H1 (cell line): ENCODE measurements around the gene PLEKHG5. TPM values are rescaled to one million over a fixed set of nuclear protein-coding genes. Genes with fewer than 3 reads are reported as not detected.
A peak's percentile ranks its signal among the peaks of the same experiment; 100 is the strongest.

Experiments
- CTCF ChIA-PET: fragments of 300-600 bp; sonication (Branson Sonifier 250); formaldehyde crosslinking; loops from one replicate; lab custom pipeline; 2021; ENCODE audit not compliant: partially characterized antibody; lab: Charles Lee
- POLR2A ChIA-PET: fragments of 300-600 bp; sonication (Branson Sonifier 250); formaldehyde crosslinking; loops from one replicate; lab custom pipeline; 2021; ENCODE audit warnings: inconsistent platforms; ENCODE audit not compliant: partially characterized antibody; lab: Charles Lee
- DNase-seq, 2 experiments: peaks; one replicate each; pipeline versions ENCODE4 v3.0.0 to v3.0.0-alpha.2; 2010 to 2022; ENCODE audit warnings: low spot score in 2 of 2, low read depth in 1 of 2, mixed read lengths in 1 of 2
- FAIRE-seq: peaks from 2 replicates; lab custom pipeline; 2011; peaks lifted over from hg19 to GRCh38; lab: Jason Lieb, UNC
- H2AFZ ChIP-seq: 2 replicates; pipeline ENCODE4 v1.8.1; 2012; ENCODE audit warnings: low read length, inconsistent platforms
- H2AK5ac ChIP-seq: 2 replicates; pipeline ENCODE4 v1.6.1; 2013; ENCODE audit warnings: low read depth, low read length
- H2BK120ac ChIP-seq: replicated peaks from 2 replicates; pipeline ENCODE3; 2013; ENCODE audit warnings: low read depth, low read length, inconsistent platforms
- H2BK12ac ChIP-seq: 2 replicates; pipeline ENCODE4 v1.6.1; 2013; ENCODE audit warnings: low read depth, low read length
- H2BK15ac ChIP-seq: 2 replicates; pipeline ENCODE4 v1.6.1; 2013; ENCODE audit warnings: low read length
- H2BK20ac ChIP-seq: 2 replicates; pipeline ENCODE4 v1.6.1; 2013; ENCODE audit warnings: low read length
- H2BK5ac ChIP-seq: 2 replicates; pipeline ENCODE4 v1.6.1; 2013; ENCODE audit warnings: low read depth, low read length
- H3K14ac ChIP-seq: 2 replicates; pipeline ENCODE4 v1.6.1; 2013; ENCODE audit warnings: inconsistent platforms; ENCODE audit not compliant: insufficient read length
- H3K18ac ChIP-seq: 2 replicates; pipeline ENCODE4 v1.6.1; 2013; ENCODE audit warnings: low read length; ENCODE audit errors: extremely low read depth
- H3K23ac ChIP-seq: 2 replicates; pipeline ENCODE4 v1.6.1; 2013; ENCODE audit warnings: inconsistent platforms; ENCODE audit not compliant: insufficient read length
- H3K23me2 ChIP-seq: 2 replicates; pipeline ENCODE4 v1.6.1; 2013; ENCODE audit warnings: low read depth, low read length
- H3K27ac ChIP-seq: 2 replicates; pipeline ENCODE4 v1.6.1; 2011; ENCODE audit warnings: low read depth, low read length, inconsistent platforms
- H3K27me3 ChIP-seq, 4 experiments: replicated peaks in 1 of 4; 1 replicate in 1 of 4; 2 replicates in 3 of 4; pipeline versions ENCODE4 v1.6.1 to v1.8.1; 2011 to 2013; ENCODE audit warnings: low read length in 3 of 4, mild to moderate bottlenecking in 3 of 4, inconsistent platforms in 2 of 4, mixed read lengths in 2 of 4, moderate library complexity in 1 of 4; ENCODE audit not compliant: control insufficient read depth in 3 of 4, insufficient read depth in 3 of 4; ENCODE audit errors: extremely low read depth in 1 of 4
- H3K36me3 ChIP-seq, 4 experiments: 2 replicates each; pipeline versions ENCODE4 v1.6.1 to v1.8.1; 2011 to 2013; ENCODE audit warnings: mild to moderate bottlenecking in 4 of 4, low read length in 3 of 4, moderate library complexity in 2 of 4, control low read depth in 1 of 4, inconsistent platforms in 1 of 4; ENCODE audit not compliant: insufficient read depth in 4 of 4, control insufficient read depth in 2 of 4
- H3K4ac ChIP-seq: replicated peaks from 2 replicates; pipeline ENCODE3; 2013; ENCODE audit warnings: low read length, low read depth, mixed read lengths, inconsistent platforms; ENCODE audit not compliant: insufficient read length
- H3K4me1 ChIP-seq, 4 experiments: replicated peaks in 1 of 4; 1 replicate in 1 of 4; 2 replicates in 3 of 4; pipeline versions ENCODE4 v1.6.1 to v1.8.1; 2011 to 2013; ENCODE audit warnings: low read length in 3 of 4, inconsistent platforms in 2 of 4, mixed read lengths in 1 of 4; ENCODE audit not compliant: insufficient read depth in 4 of 4, control insufficient read depth in 3 of 4
- H3K4me2 ChIP-seq, 2 experiments: 2 replicates each; pipeline versions ENCODE4 v1.6.1 to v1.8.1; 2011 to 2013; ENCODE audit warnings: low read depth in 2 of 2, low read length in 2 of 2, control low read depth in 1 of 2, inconsistent platforms in 1 of 2, mild to moderate bottlenecking in 1 of 2; ENCODE audit not compliant: insufficient read depth in 1 of 2
- H3K4me3 ChIP-seq, 4 experiments: fragments of 200-600, 300-600 bp in 1 of 4; sonication (generic), shearing (Covaris generic), sonication (Bioruptor Twin) in 1 of 4; 2 replicates each; pipeline versions ENCODE4 v1.5.1 to v1.8.1; 2011 to 2016; ENCODE audit warnings: low read length in 4 of 4, low read depth in 3 of 4, control low read depth in 2 of 4, inconsistent platforms in 2 of 4, mild to moderate bottlenecking in 2 of 4, mixed read lengths in 1 of 4, moderate library complexity in 1 of 4; ENCODE audit not compliant: insufficient read depth in 2 of 4; ENCODE audit errors: extremely low read depth in 1 of 4
- H3K56ac ChIP-seq: replicated peaks from 2 replicates; pipeline ENCODE3; 2013; ENCODE audit warnings: low read depth, mild to moderate bottlenecking, mixed read lengths, low read length, inconsistent platforms; ENCODE audit not compliant: insufficient read length
- H3K79me1 ChIP-seq: 2 replicates; pipeline ENCODE4 v1.6.1; 2013; ENCODE audit warnings: low read depth, low read length, control low read depth
- H3K79me2 ChIP-seq, 2 experiments: 2 replicates each; pipeline versions ENCODE4 v1.6.1 to v1.8.1; 2012 to 2013; ENCODE audit warnings: low read length in 2 of 2, mild to moderate bottlenecking in 2 of 2, inconsistent platforms in 1 of 2; ENCODE audit not compliant: insufficient read depth in 2 of 2, control insufficient read depth in 1 of 2
- H3K9ac ChIP-seq, 4 experiments: replicated peaks in 1 of 4; 1 replicate in 1 of 4; 2 replicates in 3 of 4; pipeline versions ENCODE4 v1.6.1 to v1.8.1; 2011 to 2013; ENCODE audit warnings: low read depth in 3 of 4, low read length in 3 of 4, control low read depth in 2 of 4, mild to moderate bottlenecking in 2 of 4, moderate library complexity in 2 of 4, inconsistent platforms in 1 of 4; ENCODE audit errors: extremely low read depth in 1 of 4
- H3K9me3 ChIP-seq, 2 experiments: 2 replicates each; pipeline versions ENCODE4 v1.6.1 to v1.8.1; 2012 to 2013; ENCODE audit warnings: mild to moderate bottlenecking in 2 of 2, moderate library complexity in 2 of 2, control low read depth in 1 of 2, inconsistent platforms in 1 of 2, low read depth in 1 of 2, low read length in 1 of 2, mixed read lengths in 1 of 2; ENCODE audit not compliant: insufficient read depth in 2 of 2
- H4K20me1 ChIP-seq, 2 experiments: replicated peaks in 1 of 2; 2 replicates each; pipeline versions ENCODE3 to v1.8.1; 2011 to 2013; ENCODE audit warnings: inconsistent platforms in 2 of 2, low read length in 2 of 2, mild to moderate bottlenecking in 1 of 2; ENCODE audit not compliant: insufficient read depth in 2 of 2, control insufficient read depth in 1 of 2
- H4K5ac ChIP-seq: 2 replicates; pipeline ENCODE4 v1.6.1; 2013; ENCODE audit warnings: low read length, low read depth, mixed read lengths, inconsistent platforms; ENCODE audit not compliant: insufficient read length
- H4K8ac ChIP-seq: 2 replicates; pipeline ENCODE4 v1.8.0; 2013; ENCODE audit warnings: mild to moderate bottlenecking, moderate library complexity, low read length, inconsistent platforms; ENCODE audit not compliant: insufficient read depth; ENCODE audit errors: extremely low read depth
- H4K91ac ChIP-seq: replicated peaks from 2 replicates; pipeline ENCODE3; 2013; ENCODE audit warnings: low read length, mixed read lengths, inconsistent platforms; ENCODE audit not compliant: insufficient read length
- GTF2F1 ChIP-seq: IDR thresholded peaks from 2 replicates; pipeline ENCODE4 v1.6.1; 2012; ENCODE audit warnings: low read depth, low read length, improper control_type of control experiment, borderline replicate concordance
- NANOG ChIP-seq: IDR thresholded peaks from 2 replicates; pipeline ENCODE4 v1.6.1; 2011; ENCODE audit warnings: low read length, low read depth, mild to moderate bottlenecking, inconsistent platforms; ENCODE audit not compliant: insufficient read depth, poor library complexity, severe bottlenecking
- RBBP5 ChIP-seq: IDR thresholded peaks from 2 replicates; pipeline ENCODE4 v1.7.1; 2012; ENCODE audit warnings: low read depth, mild to moderate bottlenecking, inconsistent platforms, low read length, moderate library complexity, borderline replicate concordance
- RFX5 ChIP-seq: IDR thresholded peaks from 2 replicates; pipeline ENCODE4 v1.6.1; 2011; ENCODE audit warnings: low read depth, low read length, improper control_type of control experiment, borderline replicate concordance
- SIX5 ChIP-seq: IDR thresholded peaks from 2 replicates; pipeline ENCODE4 v1.6.1; 2011; ENCODE audit warnings: mild to moderate bottlenecking, low read depth, low read length
- whole genome bisulfite sequencing, 2 experiments: shearing (Covaris generic) in 1 of 2; methylation state at CpG; one replicate each; pipeline versions ENCODE4 v1.1.6 to v1.1.7; 2013 to 2015; ENCODE audit warnings: low lambda C conversion rate in 2 of 2, mixed read lengths in 2 of 2, inconsistent platforms in 1 of 2, low coverage in 1 of 2, missing lambda C conversion rate in 1 of 2; ENCODE audit not compliant: insufficient replicate concordance in 2 of 2, insufficient coverage in 1 of 2, insufficient read length in 1 of 2; ENCODE audit errors: extremely low coverage in 1 of 2, missing lambda C conversion rate in 1 of 2; 5-methylcytosine and 5-hydroxymethylcytosine counted together
- polyA plus RNA-seq, 7 experiments: library from polyadenylated mRNA; depleted of rRNA in 3 of 7; stranded (reverse) in 5 of 7; unstranded in 2 of 7; fragments of >200 nt in 5 of 7; fragments of 200-250 nt in 2 of 7; gene quantifications; 1 replicate in 5 of 7; 2 replicates in 1 of 7; 4 replicates in 1 of 7; pipeline versions ENCODE4 v1.2.1 to v1.2.3, GENCODE V29; 2011 to 2013; ENCODE audit warnings: missing spikeins in 2 of 7, mixed read lengths in 2 of 7
- total RNA-seq: library from RNA; stranded (reverse); fragmentation: NEBNext Ultra II Directional; extraction: Animal tissue kit (Norgen Biotek cat#: 25700); gene quantifications from 2 replicates; pipeline ENCODE4 v1.2.1, GENCODE V29; 2021
- TF ChIP-seq, protein P1 (sequence below): IDR thresholded peaks from 2 replicates; pipeline ENCODE4 v1.6.1; 2012; ENCODE audit warnings: low read length, inconsistent platforms

PLEKHG5 gene
- total and polyA plus RNA-seq, 2 of the 8 experiments (the other 6 are each of a cell fraction or from before 2014, with no cell fraction given): 10.4 to 13.8 TPM

DNA sequence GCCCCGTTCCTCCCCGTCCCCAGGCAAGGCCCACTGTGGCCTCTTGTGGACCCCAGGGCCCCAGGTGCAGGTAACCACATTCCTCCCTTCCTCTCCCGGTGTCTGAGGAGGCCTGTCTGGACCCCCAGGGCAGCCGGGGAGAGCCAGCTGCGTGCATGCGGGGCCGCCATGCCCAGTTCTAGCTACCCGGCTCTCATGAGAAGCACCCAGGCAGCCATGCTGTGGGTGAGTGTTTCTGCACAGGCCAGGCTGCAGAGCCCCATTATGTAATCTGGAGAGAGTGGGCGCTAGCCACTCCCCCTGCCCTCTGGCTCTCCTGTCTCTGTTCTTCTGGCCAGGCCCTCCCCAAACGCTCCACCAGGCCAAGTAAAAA lies 18.4 kb upstream of the PLEKHG5 start:
- H3K4me1 ChIP-seq: no peaks in the 10 kb centered on the region; a peak in 3 of 7 replicates
- no peaks in the 10 kb centered on the region for H3K36me3 ChIP-seq
- H2BK120ac ChIP-seq: no peak overlapping the region
- no peaks in the 10 kb centered on the region; the same call in 1 of the 2 replicates for H3K79me1 ChIP-seq
- H2BK5ac ChIP-seq: no peak overlapping the region
- no peak overlapping the region for H3K14ac ChIP-seq
- no peak overlapping the region for H3K4ac ChIP-seq
- H2AK5ac ChIP-seq: no peak overlapping the region
- FAIRE-seq (no peak), DNase-seq (no peak)
- no peak overlapping the region for H3K18ac ChIP-seq
- H2BK15ac ChIP-seq: no peak overlapping the region
- H3K79me2 ChIP-seq: no peaks in the 10 kb centered on the region
- H3K9me3 ChIP-seq: no peaks in the 10 kb centered on the region
- WGBS, 2 experiments: 95% methylated on average over 10 of the region's 10 CpGs; no CpG with 5 or more reads in 1 of the 2 experiments
- peak overlapping the region; percentile 79; the same call in 1 of the 2 replicates for H4K8ac ChIP-seq
- no peak overlapping the region for H2BK20ac ChIP-seq
- H3K9ac ChIP-seq: no peak overlapping the region; a peak in 1 of 7 replicates
- H3K27ac ChIP-seq: no peak overlapping the region
- CTCF ChIA-PET: interaction anchor here (1.0 to 1.3 kb wide), 3 partner anchors 14 to 89 kb away, joined by 3 to 4 read pairs (median 3); no protein-coding TSS in a partner anchor
- H3K56ac ChIP-seq: no peak overlapping the region
- H2BK12ac ChIP-seq: no peak overlapping the region
- no peaks in the 10 kb centered on the region for H3K23me2 ChIP-seq
- no peak overlapping the region for H4K91ac ChIP-seq
- H4K20me1 ChIP-seq: no peaks in the 10 kb centered on the region
- H3K4me2 ChIP-seq: no peak overlapping the region
- H3K27me3 ChIP-seq: no peaks in the 10 kb centered on the region
- POLR2A ChIA-PET: no interaction called here
- H4K5ac ChIP-seq: no peak overlapping the region
- no peak overlapping the region for H3K23ac ChIP-seq
- H2AFZ ChIP-seq: no peak overlapping the region
- H3K4me3 ChIP-seq: no peak overlapping the region
- TF ChIP-seq RBBP5: no peak
- TF ChIP-seq NANOG: no peak
- no peak for TF ChIP-seq RFX5
- TF ChIP-seq, protein P1, sequence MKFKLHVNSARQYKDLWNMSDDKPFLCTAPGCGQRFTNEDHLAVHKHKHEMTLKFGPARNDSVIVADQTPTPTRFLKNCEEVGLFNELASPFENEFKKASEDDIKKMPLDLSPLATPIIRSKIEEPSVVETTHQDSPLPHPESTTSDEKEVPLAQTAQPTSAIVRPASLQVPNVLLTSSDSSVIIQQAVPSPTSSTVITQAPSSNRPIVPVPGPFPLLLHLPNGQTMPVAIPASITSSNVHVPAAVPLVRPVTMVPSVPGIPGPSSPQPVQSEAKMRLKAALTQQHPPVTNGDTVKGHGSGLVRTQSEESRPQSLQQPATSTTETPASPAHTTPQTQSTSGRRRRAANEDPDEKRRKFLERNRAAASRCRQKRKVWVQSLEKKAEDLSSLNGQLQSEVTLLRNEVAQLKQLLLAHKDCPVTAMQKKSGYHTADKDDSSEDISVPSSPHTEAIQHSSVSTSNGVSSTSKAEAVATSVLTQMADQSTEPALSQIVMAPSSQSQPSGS: no peak
- TF ChIP-seq GTF2F1: no peak
- no peak for TF ChIP-seq SIX5
